Measurements from ENCODE around the gene PLA1A. TPM values are rescaled to one million over a fixed set of nuclear protein-coding genes. Genes with fewer than 3 reads are reported as not detected.
"Not testable (repeated sequence)": the region's sequence is repeated elsewhere in the genome, so short reads cannot be mapped to it uniquely, and the experiment has no call there.

The PLA1A gene
- polyA plus RNA-seq, 1 of the 3 experiments (the other 2 are of a cell fraction): not detected

DNA sequence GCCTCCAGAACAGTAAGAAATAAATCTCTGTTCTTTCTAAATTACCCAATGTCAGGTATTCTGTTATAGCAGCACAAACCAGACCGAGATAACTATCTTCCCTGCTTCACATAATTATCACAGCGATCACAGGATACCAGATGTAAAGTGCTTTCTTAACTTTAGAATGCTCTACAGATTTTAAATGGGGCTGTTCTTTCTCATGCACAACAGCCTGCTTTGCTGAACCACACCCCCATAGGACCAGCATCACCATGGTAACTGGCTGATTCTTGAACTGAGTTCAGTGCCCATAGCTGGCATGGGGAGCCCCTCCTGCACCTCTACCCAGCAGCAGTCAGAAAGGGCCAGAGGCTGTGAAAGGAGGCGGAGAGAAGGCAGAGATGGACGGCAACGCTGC lies 46.1 kb upstream of the PLA1A start:
- Histone ChIP-seq H3K9me3 (no peaks in the 10 kb centered on the region), H3K9ac (no peak overlapping the region), H3K4me3 (ENCODE audit: low read depth in 2 of 2, low read length in 1 of 2) (no peak overlapping the region), H3K79me2 (ENCODE audit: insufficient read depth) (no peaks in the 10 kb centered on the region), H3K4me2 (no peak overlapping the region), H3K36me3 (replicated peaks in 1 of 2; ENCODE audit: control insufficient read depth in 1 of 2, insufficient read depth in 2 of 2, low read length in 1 of 2) (no peaks in the 10 kb centered on the region), H3K27ac (ENCODE audit: low read depth in 2 of 2, low read length in 1 of 2) (no peak overlapping the region), H4K20me1 (ENCODE audit: insufficient read depth) (no peaks in the 10 kb centered on the region), H3F3A (replicated peaks; ENCODE audit: insufficient read depth) (no peaks in the 10 kb centered on the region), H3K9me2 (no peaks in the 10 kb centered on the region), H3K27me3 (ENCODE audit: insufficient read depth) (no peaks in the 10 kb centered on the region), H3K4me1 (ENCODE audit: control insufficient read depth in 1 of 2, insufficient read depth in 2 of 2, low read depth in 1 of 2, low read length in 1 of 2) (no peaks in the 10 kb centered on the region; a peak in 1 of 4 replicates), H2AFZ (ENCODE audit: low read depth) (no peak overlapping the region)
- DNase-seq: peak; percentile 47
- WGBS (ENCODE audit: low lambda C conversion rate): 65% methylated on average over 5 of the region's 5 CpGs
- no peak for TF ChIP-seq ELF1 (IDR thresholded peaks at IDR 0.05)
- TF ChIP-seq SIN3A (IDR thresholded peaks at IDR 0.05; ENCODE audit: borderline replicate concordance, low read depth, low read length): no peak
- peak; percentile 39; the same call in 1 of the 2 replicates for TF ChIP-seq GATA2 (CRISPR knock-in tag; IDR thresholded peaks at IDR 0.05)
- TF ChIP-seq, protein P1, sequence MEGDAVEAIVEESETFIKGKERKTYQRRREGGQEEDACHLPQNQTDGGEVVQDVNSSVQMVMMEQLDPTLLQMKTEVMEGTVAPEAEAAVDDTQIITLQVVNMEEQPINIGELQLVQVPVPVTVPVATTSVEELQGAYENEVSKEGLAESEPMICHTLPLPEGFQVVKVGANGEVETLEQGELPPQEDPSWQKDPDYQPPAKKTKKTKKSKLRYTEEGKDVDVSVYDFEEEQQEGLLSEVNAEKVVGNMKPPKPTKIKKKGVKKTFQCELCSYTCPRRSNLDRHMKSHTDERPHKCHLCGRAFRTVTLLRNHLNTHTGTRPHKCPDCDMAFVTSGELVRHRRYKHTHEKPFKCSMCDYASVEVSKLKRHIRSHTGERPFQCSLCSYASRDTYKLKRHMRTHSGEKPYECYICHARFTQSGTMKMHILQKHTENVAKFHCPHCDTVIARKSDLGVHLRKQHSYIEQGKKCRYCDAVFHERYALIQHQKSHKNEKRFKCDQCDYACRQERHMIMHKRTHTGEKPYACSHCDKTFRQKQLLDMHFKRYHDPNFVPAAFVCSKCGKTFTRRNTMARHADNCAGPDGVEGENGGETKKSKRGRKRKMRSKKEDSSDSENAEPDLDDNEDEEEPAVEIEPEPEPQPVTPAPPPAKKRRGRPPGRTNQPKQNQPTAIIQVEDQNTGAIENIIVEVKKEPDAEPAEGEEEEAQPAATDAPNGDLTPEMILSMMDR (IDR thresholded peaks at IDR 0.05): no peak
- TF ChIP-seq GABPA (IDR thresholded peaks at IDR 0.05; ENCODE audit: low read depth): no peak
- TF ChIP-seq EP300 (IDR thresholded peaks at IDR 0.05; ENCODE audit: borderline replicate concordance in 1 of 2, low read depth in 1 of 2, low read length in 1 of 2): peak in 1 of 2 experiments; percentile 39; a peak in 1 of 4 replicates
- TF ChIP-seq, protein P2, sequence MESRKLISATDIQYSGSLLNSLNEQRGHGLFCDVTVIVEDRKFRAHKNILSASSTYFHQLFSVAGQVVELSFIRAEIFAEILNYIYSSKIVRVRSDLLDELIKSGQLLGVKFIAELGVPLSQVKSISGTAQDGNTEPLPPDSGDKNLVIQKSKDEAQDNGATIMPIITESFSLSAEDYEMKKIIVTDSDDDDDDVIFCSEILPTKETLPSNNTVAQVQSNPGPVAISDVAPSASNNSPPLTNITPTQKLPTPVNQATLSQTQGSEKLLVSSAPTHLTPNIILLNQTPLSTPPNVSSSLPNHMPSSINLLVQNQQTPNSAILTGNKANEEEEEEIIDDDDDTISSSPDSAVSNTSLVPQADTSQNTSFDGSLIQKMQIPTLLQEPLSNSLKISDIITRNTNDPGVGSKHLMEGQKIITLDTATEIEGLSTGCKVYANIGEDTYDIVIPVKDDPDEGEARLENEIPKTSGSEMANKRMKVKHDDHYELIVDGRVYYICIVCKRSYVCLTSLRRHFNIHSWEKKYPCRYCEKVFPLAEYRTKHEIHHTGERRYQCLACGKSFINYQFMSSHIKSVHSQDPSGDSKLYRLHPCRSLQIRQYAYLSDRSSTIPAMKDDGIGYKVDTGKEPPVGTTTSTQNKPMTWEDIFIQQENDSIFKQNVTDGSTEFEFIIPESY (IDR thresholded peaks at IDR 0.05; ENCODE audit: borderline replicate concordance, low read depth): no peak
- TF ChIP-seq FOXM1 (IDR thresholded peaks at IDR 0.05; ENCODE audit: low read depth): no peak
- no peak for TF ChIP-seq RXRA (IDR thresholded peaks at IDR 0.05; ENCODE audit: borderline replicate concordance, low read depth)
- no peak for TF ChIP-seq TAF1 (IDR thresholded peaks at IDR 0.05; ENCODE audit: borderline replicate concordance, low read depth, low read length)
- no peak for TF ChIP-seq MXI1 (IDR thresholded peaks at IDR 0.05; ENCODE audit: low read depth, low read length)
- TF ChIP-seq NRF1 (IDR thresholded peaks at IDR 0.05; ENCODE audit: low read depth, low read length): no peak
- no peak for TF ChIP-seq TEAD4 (IDR thresholded peaks at IDR 0.05; ENCODE audit: borderline replicate concordance, insufficient read depth)
- TF ChIP-seq SMC3 (IDR thresholded peaks at IDR 0.05; ENCODE audit: low read depth, low read length): no peak
- TF ChIP-seq POLR2AphosphoS5 (IDR thresholded peaks at IDR 0.05; ENCODE audit: low read depth, low read length): no peak
- TF ChIP-seq, protein P3, sequence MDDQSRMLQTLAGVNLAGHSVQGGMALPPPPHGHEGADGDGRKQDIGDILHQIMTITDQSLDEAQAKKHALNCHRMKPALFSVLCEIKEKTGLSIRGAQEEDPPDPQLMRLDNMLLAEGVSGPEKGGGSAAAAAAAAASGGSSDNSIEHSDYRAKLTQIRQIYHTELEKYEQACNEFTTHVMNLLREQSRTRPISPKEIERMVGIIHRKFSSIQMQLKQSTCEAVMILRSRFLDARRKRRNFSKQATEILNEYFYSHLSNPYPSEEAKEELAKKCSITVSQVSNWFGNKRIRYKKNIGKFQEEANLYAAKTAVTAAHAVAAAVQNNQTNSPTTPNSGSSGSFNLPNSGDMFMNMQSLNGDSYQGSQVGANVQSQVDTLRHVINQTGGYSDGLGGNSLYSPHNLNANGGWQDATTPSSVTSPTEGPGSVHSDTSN (IDR thresholded peaks at IDR 0.05): no peak
- POLR2A ChIA-PET: no interaction called here
- CTCF ChIA-PET: no interaction called here

DNA sequence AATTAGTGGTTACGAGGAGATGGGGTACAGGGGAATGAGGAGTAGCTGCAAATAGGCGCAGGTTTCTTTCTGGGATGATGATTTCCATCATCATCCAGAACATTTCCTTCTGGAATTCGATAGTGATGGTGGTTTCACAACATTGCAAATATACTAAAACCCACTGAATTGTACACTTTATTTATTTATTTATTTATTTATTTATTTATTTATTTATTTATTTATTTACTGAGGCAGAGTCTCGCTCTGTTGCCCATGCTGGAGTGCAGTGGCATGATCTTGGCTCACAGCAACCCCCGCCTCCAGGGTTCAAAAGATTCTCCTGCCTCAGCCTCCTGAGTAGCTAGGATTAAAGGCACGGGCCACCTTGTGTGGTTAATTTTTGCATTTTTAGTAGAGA lies 44.8 kb upstream of the PLA1A start:
- H3K9me3 ChIP-seq; POLR2A ChIA-PET; DNase-seq; H3K9ac ChIP-seq; CTCF ChIA-PET; H3K4me1 ChIP-seq (ENCODE audit: control insufficient read depth in 1 of 2, insufficient read depth in 2 of 2, low read depth in 1 of 2, low read length in 1 of 2); H4K20me1 ChIP-seq (ENCODE audit: insufficient read depth); H3K27me3 ChIP-seq (ENCODE audit: insufficient read depth); H3K79me2 ChIP-seq (ENCODE audit: insufficient read depth); H3K36me3 ChIP-seq (replicated peaks in 1 of 2; ENCODE audit: control insufficient read depth in 1 of 2, insufficient read depth in 2 of 2, low read length in 1 of 2); H3K27ac ChIP-seq (ENCODE audit: low read depth in 2 of 2, low read length in 1 of 2); H3K9me2 ChIP-seq; H3K4me3 ChIP-seq (ENCODE audit: low read depth in 2 of 2, low read length in 1 of 2); H3K4me2 ChIP-seq; H3F3A ChIP-seq (replicated peaks; ENCODE audit: insufficient read depth); H2AFZ ChIP-seq (ENCODE audit: low read depth): not testable (repeated sequence)
- WGBS (ENCODE audit: low lambda C conversion rate): 91% methylated on average over 5 of the region's 6 CpGs
